Left colon (tissue), 2 donors: ENCODE measurements around the gene COL17A1. TPM values are rescaled to one million over a fixed set of nuclear protein-coding genes. Genes with fewer than 3 reads are reported as not detected.

Experiments used
- microRNA-seq, 2 donors: library from miRNA; unstranded; fragments of <30 nt; microRNA quantifications; one replicate each; pipeline versions ENCODE4 v1.1.0 to v1.2.0, GENCODE V29; 2020
- total RNA-seq, 2 donors: library from RNA; stranded (reverse); fragmentation: NEBNext Ultra II Directional; extraction: Animal tissue kit (Norgen Biotek cat#: 25700); gene quantifications; one replicate each; pipeline ENCODE4 v1.2.1, GENCODE V29; 2021
- donor health status: DM: no; HTN: no; CAD: no.
- donor health status: DM: yes; HTN: yes; CAD: no.

The COL17A1 gene
- total RNA-seq, 2 donors from 2014 or later = 159 to 328 TPM

Small RNAs within 50 kb of the gene (microRNA-seq; reads per million reads assigned to microRNA genes)
- gene MIR936 = 0 to 0.53 reads per million in 2 donors

Other genes with a start within 250 kb of the COL17A1 start
- gene SH3PXD2A, start 230.3 kb downstream of the COL17A1 start, total RNA-seq = 10 to 100 TPM; 48.5 to 49.4 TPM
- 10 to 100 TPM; 24.4 to 25.7 TPM for gene STN1, start 167.7 kb downstream of the COL17A1 start, total RNA-seq
- 10 to 100 TPM; 42.1 to 53.9 TPM for gene SLK, start 118.7 kb downstream of the COL17A1 start, total RNA-seq
- 1 to 10 TPM; 3.4 to 5.6 TPM for gene SFR1, start 36.3 kb upstream of the COL17A1 start, total RNA-seq
- gene CFAP43, start 146.5 kb upstream of the COL17A1 start, total RNA-seq = under 1 TPM; 0.34 to 0.40 TPM
- 10 to 100 TPM; 67.5 to 71.2 TPM for gene GSTO1, start 169.0 kb upstream of the COL17A1 start, total RNA-seq
- 10 to 100 TPM; 13.7 to 27.9 TPM for gene GSTO2, start 183.3 kb upstream of the COL17A1 start, total RNA-seq